Measurements from ENCODE around the gene CIDEB.
A peak's percentile ranks its signal among the peaks of the same experiment; 100 is the strongest.

DNA sequence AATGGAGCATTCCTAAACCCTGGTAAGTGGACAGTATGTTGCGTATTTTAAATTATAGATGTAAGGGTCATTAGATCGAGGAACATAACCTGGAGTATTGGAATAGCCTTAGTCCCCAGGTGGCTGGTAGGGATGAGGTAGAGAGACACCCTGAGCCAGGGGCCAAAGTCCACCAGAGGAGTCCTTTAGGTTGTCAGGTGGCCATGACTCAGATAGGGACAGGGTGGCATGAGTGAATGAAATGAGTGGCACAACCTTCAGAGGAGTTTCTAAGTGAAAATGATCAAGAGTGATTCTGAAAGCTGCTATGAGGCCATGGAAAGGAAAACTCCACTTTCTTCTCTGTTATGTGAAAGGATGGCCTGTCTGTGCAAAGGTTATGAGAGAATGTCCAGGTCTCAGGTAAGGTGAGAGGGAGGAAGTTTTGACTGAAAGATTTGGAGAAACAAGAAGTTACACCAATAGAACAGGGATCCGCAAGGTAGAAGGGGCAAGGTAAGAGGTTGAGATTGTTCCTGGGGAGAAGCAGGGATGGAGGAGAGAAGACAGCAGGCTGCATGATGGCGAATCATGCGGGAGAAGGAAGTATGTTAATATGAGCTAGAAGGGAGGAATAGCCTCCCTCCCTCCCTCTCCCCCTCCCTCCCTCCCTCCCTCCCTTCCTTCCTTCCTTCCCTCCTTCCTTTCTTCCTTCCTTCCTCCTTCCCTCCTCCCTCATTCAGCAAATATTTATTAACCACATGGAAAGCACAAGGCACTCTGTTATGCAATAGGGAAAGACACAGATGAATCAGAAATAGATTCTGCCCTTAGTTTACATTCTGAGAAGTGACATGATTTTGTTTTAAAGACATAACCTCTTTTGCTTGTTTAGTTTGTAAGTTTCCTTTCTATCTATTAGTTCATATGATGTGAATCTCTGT is 46.0 kb upstream of the CIDEB start:
- TF ChIP-seq, protein P1, sequence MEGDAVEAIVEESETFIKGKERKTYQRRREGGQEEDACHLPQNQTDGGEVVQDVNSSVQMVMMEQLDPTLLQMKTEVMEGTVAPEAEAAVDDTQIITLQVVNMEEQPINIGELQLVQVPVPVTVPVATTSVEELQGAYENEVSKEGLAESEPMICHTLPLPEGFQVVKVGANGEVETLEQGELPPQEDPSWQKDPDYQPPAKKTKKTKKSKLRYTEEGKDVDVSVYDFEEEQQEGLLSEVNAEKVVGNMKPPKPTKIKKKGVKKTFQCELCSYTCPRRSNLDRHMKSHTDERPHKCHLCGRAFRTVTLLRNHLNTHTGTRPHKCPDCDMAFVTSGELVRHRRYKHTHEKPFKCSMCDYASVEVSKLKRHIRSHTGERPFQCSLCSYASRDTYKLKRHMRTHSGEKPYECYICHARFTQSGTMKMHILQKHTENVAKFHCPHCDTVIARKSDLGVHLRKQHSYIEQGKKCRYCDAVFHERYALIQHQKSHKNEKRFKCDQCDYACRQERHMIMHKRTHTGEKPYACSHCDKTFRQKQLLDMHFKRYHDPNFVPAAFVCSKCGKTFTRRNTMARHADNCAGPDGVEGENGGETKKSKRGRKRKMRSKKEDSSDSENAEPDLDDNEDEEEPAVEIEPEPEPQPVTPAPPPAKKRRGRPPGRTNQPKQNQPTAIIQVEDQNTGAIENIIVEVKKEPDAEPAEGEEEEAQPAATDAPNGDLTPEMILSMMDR (conservative IDR thresholded peaks at IDR 0.05; ENCODE audit: low read depth, low read length): no peak
- TF ChIP-seq POLR2A (IDR thresholded peaks at IDR 0.05; ENCODE audit: low read depth, low read length) (no peak), RFX5 (IDR thresholded peaks at IDR 0.05; ENCODE audit: low read depth, low read length) (no peak), MAZ (IDR thresholded peaks at IDR 0.05; ENCODE audit: borderline replicate concordance, low read depth, low read length) (no peak), MXI1 (IDR thresholded peaks at IDR 0.05; ENCODE audit: borderline replicate concordance, low read depth, low read length) (no peak), RAD21 (IDR thresholded peaks at IDR 0.05; ENCODE audit: low read length) (no peak), CHD1 (IDR thresholded peaks at IDR 0.05; ENCODE audit: low read depth, low read length) (no peak), RCOR1 (IDR thresholded peaks at IDR 0.05; ENCODE audit: insufficient replicate concordance, low read length) (no peak), FOS (IDR thresholded peaks at IDR 0.05; ENCODE audit: low read depth, low read length) (peak; percentile 46; the same call in 1 of the 2 replicates), SMC3 (IDR thresholded peaks at IDR 0.05; ENCODE audit: low read depth, low read length) (no peak), BHLHE40 (IDR thresholded peaks at IDR 0.05; ENCODE audit: low read depth, low read length) (no peak)
- TF ChIP-seq, protein P2, sequence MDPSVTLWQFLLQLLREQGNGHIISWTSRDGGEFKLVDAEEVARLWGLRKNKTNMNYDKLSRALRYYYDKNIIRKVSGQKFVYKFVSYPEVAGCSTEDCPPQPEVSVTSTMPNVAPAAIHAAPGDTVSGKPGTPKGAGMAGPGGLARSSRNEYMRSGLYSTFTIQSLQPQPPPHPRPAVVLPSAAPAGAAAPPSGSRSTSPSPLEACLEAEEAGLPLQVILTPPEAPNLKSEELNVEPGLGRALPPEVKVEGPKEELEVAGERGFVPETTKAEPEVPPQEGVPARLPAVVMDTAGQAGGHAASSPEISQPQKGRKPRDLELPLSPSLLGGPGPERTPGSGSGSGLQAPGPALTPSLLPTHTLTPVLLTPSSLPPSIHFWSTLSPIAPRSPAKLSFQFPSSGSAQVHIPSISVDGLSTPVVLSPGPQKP (IDR thresholded peaks at IDR 0.05; ENCODE audit: borderline replicate concordance, low read depth, low read length): no peak
